ENCODE results near the gene RSPH1. TPM values are rescaled to one million over a fixed set of nuclear protein-coding genes. Genes with fewer than 3 reads are reported as not detected.

RSPH1 gene
- total RNA-seq, 2 experiments from 2014 or later: not detected

DNA sequence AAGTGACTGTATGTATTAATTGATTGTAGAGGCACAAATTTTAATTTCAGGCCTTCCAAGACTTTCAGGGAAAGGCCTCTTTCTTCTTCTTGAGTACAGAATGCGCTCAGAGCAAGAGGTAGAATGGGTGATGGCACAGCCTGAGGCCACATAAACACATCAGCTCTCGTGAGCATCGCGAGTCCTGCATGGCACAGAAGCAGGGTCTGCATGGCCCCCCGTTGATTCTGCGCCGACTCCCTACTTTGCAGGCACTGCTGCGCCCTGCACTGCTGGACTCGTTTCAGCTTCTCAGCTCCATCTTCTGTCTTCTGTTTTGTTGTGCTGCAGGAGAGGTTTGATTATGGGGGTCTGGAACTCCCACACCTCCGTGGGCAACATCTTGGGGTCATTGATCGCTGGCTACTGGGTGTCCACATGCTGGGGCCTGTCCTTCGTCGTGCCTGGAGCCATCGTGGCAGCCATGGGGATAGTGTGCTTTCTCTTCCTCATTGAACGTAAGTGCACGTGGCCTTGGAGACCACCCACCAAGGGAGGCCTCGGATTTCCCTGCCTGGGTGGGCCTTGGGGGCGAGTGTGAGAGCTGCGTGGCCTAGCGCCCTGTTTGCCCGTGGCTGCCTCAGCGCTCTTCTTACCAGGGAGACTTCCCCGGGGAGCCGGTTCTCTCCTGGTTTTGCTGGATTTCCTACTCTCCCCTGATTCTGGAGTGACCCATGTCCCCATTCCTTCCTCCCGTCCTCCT is 47.3 kb upstream of the RSPH1 start:
- intact Hi-C loops (cut with micrococcal nuclease): no loop called here
- H3K4me1 Mint-ChIP-seq (ENCODE audit: low read depth): peaks cover 2% of the 10 kb centered on the region
- TF ChIP-seq, protein P1, sequence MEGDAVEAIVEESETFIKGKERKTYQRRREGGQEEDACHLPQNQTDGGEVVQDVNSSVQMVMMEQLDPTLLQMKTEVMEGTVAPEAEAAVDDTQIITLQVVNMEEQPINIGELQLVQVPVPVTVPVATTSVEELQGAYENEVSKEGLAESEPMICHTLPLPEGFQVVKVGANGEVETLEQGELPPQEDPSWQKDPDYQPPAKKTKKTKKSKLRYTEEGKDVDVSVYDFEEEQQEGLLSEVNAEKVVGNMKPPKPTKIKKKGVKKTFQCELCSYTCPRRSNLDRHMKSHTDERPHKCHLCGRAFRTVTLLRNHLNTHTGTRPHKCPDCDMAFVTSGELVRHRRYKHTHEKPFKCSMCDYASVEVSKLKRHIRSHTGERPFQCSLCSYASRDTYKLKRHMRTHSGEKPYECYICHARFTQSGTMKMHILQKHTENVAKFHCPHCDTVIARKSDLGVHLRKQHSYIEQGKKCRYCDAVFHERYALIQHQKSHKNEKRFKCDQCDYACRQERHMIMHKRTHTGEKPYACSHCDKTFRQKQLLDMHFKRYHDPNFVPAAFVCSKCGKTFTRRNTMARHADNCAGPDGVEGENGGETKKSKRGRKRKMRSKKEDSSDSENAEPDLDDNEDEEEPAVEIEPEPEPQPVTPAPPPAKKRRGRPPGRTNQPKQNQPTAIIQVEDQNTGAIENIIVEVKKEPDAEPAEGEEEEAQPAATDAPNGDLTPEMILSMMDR (IDR thresholded peaks at IDR 0.05): no peak
- no peak overlapping the region for H3K4me3 Mint-ChIP-seq
- H3K36me3 Mint-ChIP-seq (ENCODE audit: low read depth): peaks cover 10% of the 10 kb centered on the region
- no peaks in the 10 kb centered on the region for H3K9me3 Mint-ChIP-seq
- no peak overlapping the region for H3K27ac Mint-ChIP-seq
- no peak for ATAC-seq
- no peak for DNase-seq
- ChIA-PET POLR2A (interaction anchor here (1.7 kb wide), 1 partner anchor 16 kb away, joined by 6 read pairs; no protein-coding TSS in a partner anchor), CTCF (no interaction called here)
- no peaks in the 10 kb centered on the region for H3K27me3 Mint-ChIP-seq

DNA sequence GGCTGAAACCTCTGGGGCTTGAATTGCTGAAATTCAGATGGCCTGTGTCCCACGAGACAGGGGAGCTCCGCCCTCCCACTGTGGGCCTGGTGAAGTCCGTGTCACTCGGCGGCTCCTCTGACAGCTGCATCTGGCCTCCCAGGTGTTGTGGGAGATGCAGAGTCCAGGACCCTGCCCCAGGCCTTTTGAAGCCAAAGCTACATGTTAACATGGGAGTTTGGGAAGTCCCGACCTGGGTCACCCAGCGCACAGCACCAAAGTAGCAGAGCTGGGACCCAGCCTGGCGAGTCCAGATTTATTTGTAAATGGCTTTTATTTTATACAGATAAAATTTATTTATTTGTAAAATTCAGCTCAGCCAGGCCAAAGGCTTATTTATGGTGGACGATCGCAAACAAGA is 46.6 kb upstream of the RSPH1 start:
- Mint-ChIP-seq H3K9me3 (no peaks in the 10 kb centered on the region), H3K27me3 (no peaks in the 10 kb centered on the region), H3K4me1 (ENCODE audit: low read depth) (peaks cover 2% of the 10 kb centered on the region), H3K27ac (no peak overlapping the region), H3K4me3 (no peak overlapping the region), H3K36me3 (ENCODE audit: low read depth) (peaks cover 7% of the 10 kb centered on the region)
- ATAC-seq: no peak
- intact Hi-C loops (cut with micrococcal nuclease): no loop called here
- ChIA-PET CTCF (no interaction called here), POLR2A (interaction anchor here (1.7 kb wide), 1 partner anchor 15 kb away, joined by 6 read pairs; no protein-coding TSS in a partner anchor)
- DNase-seq: no peak
- TF ChIP-seq, protein P1 (IDR thresholded peaks at IDR 0.05): no peak

DNA sequence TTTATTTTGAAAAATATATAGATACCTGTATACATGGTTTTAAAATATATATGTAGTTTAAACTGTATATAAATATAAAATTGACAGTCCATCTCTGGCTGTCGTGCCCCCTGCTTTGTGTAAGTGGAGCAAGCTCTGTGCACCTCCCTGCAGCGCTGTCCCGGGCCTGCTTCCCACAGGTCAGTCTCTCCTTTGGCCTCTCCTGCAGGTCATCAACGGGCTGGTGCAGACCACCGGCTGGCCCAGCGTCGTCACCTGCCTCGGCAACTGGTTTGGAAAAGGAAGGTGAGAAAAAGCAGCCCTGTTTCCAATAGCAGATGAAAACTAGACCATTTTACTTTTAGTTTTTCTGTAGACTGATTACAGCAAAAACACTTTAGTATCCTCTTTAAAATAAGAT is 46.2 kb upstream of the RSPH1 start:
- ATAC-seq (no peak), DNase-seq (no peak)
- ChIA-PET CTCF (no interaction called here), POLR2A (interaction anchor here (1.7 kb wide), 1 partner anchor 15 kb away, joined by 6 read pairs; no protein-coding TSS in a partner anchor)
- TF ChIP-seq, protein P1 (IDR thresholded peaks at IDR 0.05): no peak
- no peak overlapping the region for H3K4me3 Mint-ChIP-seq
- H3K4me1 Mint-ChIP-seq (ENCODE audit: low read depth): peaks cover 2% of the 10 kb centered on the region
- H3K9me3 Mint-ChIP-seq: no peaks in the 10 kb centered on the region
- H3K27me3 Mint-ChIP-seq: no peaks in the 10 kb centered on the region
- no peak overlapping the region for H3K27ac Mint-ChIP-seq
- peaks cover 6% of the 10 kb centered on the region for H3K36me3 Mint-ChIP-seq (ENCODE audit: low read depth)
- intact Hi-C loops (cut with micrococcal nuclease): no loop called here

DNA sequence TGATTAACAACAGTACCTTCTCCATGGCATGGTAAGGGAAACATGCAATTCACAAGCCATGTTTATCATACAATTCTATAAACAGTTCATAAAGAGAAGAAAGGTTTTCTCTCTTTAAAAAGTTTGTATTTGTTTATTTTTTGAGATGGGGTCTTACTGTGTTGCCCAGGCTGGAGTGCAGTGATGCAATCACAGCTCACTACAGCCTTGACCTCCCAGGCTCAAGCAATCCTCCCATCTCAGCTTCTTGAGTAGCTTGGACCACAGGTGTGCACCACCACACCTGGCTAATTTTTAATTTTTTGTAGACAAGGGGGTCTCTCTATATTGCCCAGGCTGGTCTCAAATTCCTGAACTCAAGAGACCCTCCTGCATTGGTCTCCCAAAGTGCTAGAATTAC is 45.6 kb upstream of the RSPH1 start:
- no peak for ATAC-seq
- ChIA-PET CTCF (no interaction called here), POLR2A (no interaction called here)
- intact Hi-C loops (cut with micrococcal nuclease): no loop called here
- no peaks in the 10 kb centered on the region for H3K27me3 Mint-ChIP-seq
- H3K4me1 Mint-ChIP-seq (ENCODE audit: low read depth): peaks cover 2% of the 10 kb centered on the region
- DNase-seq: no peak
- H3K36me3 Mint-ChIP-seq (ENCODE audit: low read depth): peaks cover 6% of the 10 kb centered on the region
- TF ChIP-seq, protein P1 (IDR thresholded peaks at IDR 0.05): no peak
- no peak overlapping the region for H3K27ac Mint-ChIP-seq
- no peaks in the 10 kb centered on the region for H3K9me3 Mint-ChIP-seq
- no peak overlapping the region for H3K4me3 Mint-ChIP-seq

DNA sequence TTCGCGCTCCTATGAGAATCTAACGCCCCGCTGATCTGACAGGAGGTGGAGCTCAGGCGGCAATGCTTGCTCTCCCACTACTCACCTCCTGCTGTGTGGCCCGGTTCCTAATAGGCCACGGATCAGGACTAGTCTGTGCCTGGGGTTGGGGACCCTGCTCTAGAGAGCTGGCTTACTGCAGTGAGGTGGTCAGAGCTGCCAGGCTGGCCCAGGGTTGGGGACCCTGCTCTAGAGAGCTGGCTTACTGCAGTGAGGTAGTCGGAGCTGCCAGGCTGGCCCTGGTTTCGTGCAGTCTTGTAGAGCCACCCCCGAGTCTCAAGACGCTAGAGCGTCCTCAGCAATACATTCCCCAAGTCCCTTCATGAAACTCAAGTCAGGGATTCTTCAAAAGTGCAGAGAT is 45.1 kb upstream of the RSPH1 start:
- Mint-ChIP-seq H3K27me3 (no peaks in the 10 kb centered on the region), H3K4me3 (no peak overlapping the region), H3K9me3 (no peaks in the 10 kb centered on the region), H3K4me1 (ENCODE audit: low read depth) (peaks cover 2% of the 10 kb centered on the region), H3K36me3 (ENCODE audit: low read depth) (peaks cover 5% of the 10 kb centered on the region), H3K27ac (no peak overlapping the region)
- POLR2A ChIA-PET: no interaction called here
- intact Hi-C loops (cut with micrococcal nuclease): no loop called here
- no peak for ATAC-seq
- no peak for DNase-seq
- CTCF ChIA-PET: no interaction called here
- TF ChIP-seq, protein P1 (IDR thresholded peaks at IDR 0.05): no peak

Data from activated CD8-positive, alpha-beta T cell treated with anti-CD3 and anti-CD28 coated beads for 36 hours (primary cell).